SK-N-MC (cell line): Measurements from ENCODE around the gene INTS4.

Experiments
- EZH2 ChIP-seq: fragments of 200-600 bp; sonication (generic); IDR thresholded peaks from one replicate; pipeline ENCODE4 v1.6.1; 2017; ENCODE audit warnings: antibody characterized with exemption
- FOXP2 ChIP-seq: optimal IDR thresholded peaks from 2 replicates; pipeline ENCODE3; 2011; ENCODE audit warnings: mild to moderate bottlenecking, moderate library complexity; ENCODE audit not compliant: insufficient read depth; ENCODE audit errors: extremely low read length, control extremely low read depth
- POLR2AphosphoS5 ChIP-seq: IDR thresholded peaks from 2 replicates; pipeline ENCODE4 v1.6.1; 2012; ENCODE audit warnings: mild to moderate bottlenecking, low read depth, low read length, borderline replicate concordance

DNA sequence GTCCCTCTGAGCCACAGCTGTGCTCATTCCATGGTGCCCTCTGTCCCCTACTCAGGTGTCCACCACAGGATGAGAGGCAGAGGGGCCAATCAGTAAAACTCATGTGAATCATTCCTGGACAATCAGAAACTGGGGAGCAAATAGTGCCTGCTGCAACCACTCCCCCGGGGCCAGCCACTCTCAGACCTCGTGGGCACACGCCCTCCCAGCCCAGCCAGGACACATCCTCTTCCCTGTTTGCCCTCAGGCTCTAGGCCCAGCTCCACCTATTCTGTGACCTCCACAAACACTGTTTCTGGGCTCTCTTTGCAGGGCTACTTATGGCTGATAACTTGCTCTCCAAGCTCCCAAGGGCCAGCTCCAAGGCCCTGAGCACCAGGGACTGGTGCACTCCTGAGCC is 42.6 kb upstream of the INTS4 start:
- no peak for TF ChIP-seq POLR2AphosphoS5
- TF ChIP-seq EZH2: no peak
- TF ChIP-seq FOXP2: no peak
